RCC 7860 (cell line): ENCODE measurements around the gene RTN4IP1.
"Not testable (repeated sequence)": the region's sequence is repeated elsewhere in the genome, so short reads cannot be mapped to it uniquely, and the experiment has no call there.

ENCODE experiments used
- DNase-seq: peaks from one replicate; pipeline ENCODE4 v3.0.0-alpha.2; 2015; ENCODE audit warnings: low spot score
- FAIRE-seq: peaks from 2 replicates; lab custom pipeline; 2012; peaks lifted over from hg19 to GRCh38; lab: Jason Lieb, UNC

The RTN4IP1 gene

GRCh38 chr6:106588937-106589336, 40.4 kb downstream of the RTN4IP1 start:
- FAIRE-seq, DNase-seq: not testable (repeated sequence)

- DNase-seq = no peak
- no peak for FAIRE-seq
Measured at GRCh38 chr6:106586815-106587415, 42.4 kb downstream of the RTN4IP1 start.

- FAIRE-seq (no peak), DNase-seq (no peak)
Measured at GRCh38 chr6:106581468-106581867, 47.8 kb downstream of the RTN4IP1 start.

- FAIRE-seq (no peak), DNase-seq (no peak)
Measured at GRCh38 chr6:106579281-106579680, 50.0 kb downstream of the RTN4IP1 start.

GRCh38 chr6:106574741-106575458, 54.4 kb downstream of the RTN4IP1 start:
- DNase-seq (peak; percentile 77), FAIRE-seq (peak; percentile 93)

GRCh38 chr6:106572875-106573585, 56.3 kb downstream of the RTN4IP1 start:
- FAIRE-seq (no peak), DNase-seq (no peak)

- FAIRE-seq = no peak
- DNase-seq = no peak
Measured at GRCh38 chr6:106572436-106572835, 56.9 kb downstream of the RTN4IP1 start.

GRCh38 chr6:106569428-106569827, 59.9 kb downstream of the RTN4IP1 start:
- no peak for DNase-seq
- FAIRE-seq = no peak

- FAIRE-seq (peak; percentile 56), DNase-seq (peak; percentile 5)
Measured at GRCh38 chr6:106568530-106568929, 60.8 kb downstream of the RTN4IP1 start.

GRCh38 chr6:106564476-106564875, 64.8 kb downstream of the RTN4IP1 start:
- FAIRE-seq (no peak), DNase-seq (no peak)

GRCh38 chr6:106563614-106564013, 65.7 kb downstream of the RTN4IP1 start:
- FAIRE-seq = no peak
- no peak for DNase-seq

GRCh38 chr6:106561686-106562405, 67.5 kb downstream of the RTN4IP1 start:
- DNase-seq = no peak
- FAIRE-seq = no peak

- DNase-seq = no peak
Measured at GRCh38 chr6:106560996-106561685, 68.2 kb downstream of the RTN4IP1 start.

GRCh38 chr6:106559659-106560058, 69.6 kb downstream of the RTN4IP1 start:
- not testable (repeated sequence) for FAIRE-seq, DNase-seq

More at GRCh38 chr6:106560996-106561685, 68.2 kb downstream of the RTN4IP1 start:
- FAIRE-seq = no peak

GRCh38 chr6:106558364-106558763, 70.9 kb downstream of the RTN4IP1 start:
- DNase-seq = no peak
- no peak for FAIRE-seq

GRCh38 chr6:106557837-106558236, 71.5 kb downstream of the RTN4IP1 start:
- DNase-seq = no peak
- no peak for FAIRE-seq

- DNase-seq = peak; percentile 15
- peak; percentile 49 for FAIRE-seq
Measured at GRCh38 chr6:106556368-106556960, 72.8 kb downstream of the RTN4IP1 start.

GRCh38 chr6:106555767-106556166, 73.5 kb downstream of the RTN4IP1 start:
- DNase-seq (no peak), FAIRE-seq (no peak)

- DNase-seq (no peak), FAIRE-seq (no peak)
Measured at GRCh38 chr6:106553440-106553839, 75.9 kb downstream of the RTN4IP1 start.

GRCh38 chr6:106551155-106551554, 78.1 kb downstream of the RTN4IP1 start:
- no peak for DNase-seq
- FAIRE-seq = no peak
